BLaER1 treated with 17β-estradiol and CSF1 and Interleukin-3, amounts not matched to agents 10 nM and 100 nM (cell line): ENCODE data around the gene SHC2.

ENCODE experiments used
- H3K27ac ChIP-seq, 11 experiments: shearing (Covaris generic); formaldehyde crosslinking; 2 replicates each; pipeline ENCODE4 v1.8.1; 2022
- H3K27me3 ChIP-seq, 11 experiments: shearing (Covaris generic); formaldehyde crosslinking; 2 replicates each; pipeline ENCODE4 v1.8.1; 2022
- H3K36me3 ChIP-seq, 11 experiments: shearing (Covaris generic); formaldehyde crosslinking; 2 replicates each; pipeline ENCODE4 v1.8.1; 2022
- H3K4me1 ChIP-seq, 10 experiments: shearing (Covaris generic); formaldehyde crosslinking; 2 replicates each; pipeline ENCODE4 v1.8.1; 2022
- H3K4me2 ChIP-seq, 11 experiments: shearing (Covaris generic); formaldehyde crosslinking; 2 replicates each; pipeline ENCODE4 v1.8.1; 2022
- H3K4me3 ChIP-seq, 10 experiments: shearing (Covaris generic); formaldehyde crosslinking; 2 replicates each; pipeline ENCODE4 v1.8.1; 2022
- H3K9ac ChIP-seq, 11 experiments: shearing (Covaris generic); formaldehyde crosslinking; 2 replicates each; pipeline ENCODE4 v1.8.1; 2022
- H3K9me3 ChIP-seq, 11 experiments: shearing (Covaris generic); formaldehyde crosslinking; replicated peaks in 1 of 11; 2 replicates each; pipeline ENCODE4 v1.8.1; 2022
- H4K20me1 ChIP-seq, 11 experiments: shearing (Covaris generic); formaldehyde crosslinking; 2 replicates each; pipeline ENCODE4 v1.8.1; 2022
- Cebpa-rat ChIP-seq, 11 experiments: shearing (Covaris generic); IDR thresholded peaks; 2 replicates each; pipeline ENCODE4 v1.8.1; 2022

Gene SHC2

GRCh38 chr19:403221-404027 is 57.4 kb downstream of the SHC2 start:
- Histone ChIP-seq H3K27ac (no peak overlapping the region), H3K4me1 (peaks cover 6 to 33% (median 27%) of the 10 kb centered on the region in 10 experiments; a peak in 18 of 20 replicates), H3K4me3 (no peak overlapping the region), H3K36me3 (no peaks in the 10 kb centered on the region), H3K9ac (no peak overlapping the region), H3K27me3 (peaks cover 0 to 26% (median 0%) of the 10 kb centered on the region in 11 experiments; a peak in 7 of 22 replicates), H3K4me2 (no peak overlapping the region), H4K20me1 (peaks cover 0 to 20% (median 0%) of the 10 kb centered on the region in 11 experiments; a peak in 4 of 22 replicates), H3K9me3 (peaks cover 5 to 18% (median 11%) of the 10 kb centered on the region in 11 experiments; a peak in 17 of 22 replicates)
- TF ChIP-seq Cebpa-rat (IDR thresholded peaks at IDR 0.05): no peak

DNA sequence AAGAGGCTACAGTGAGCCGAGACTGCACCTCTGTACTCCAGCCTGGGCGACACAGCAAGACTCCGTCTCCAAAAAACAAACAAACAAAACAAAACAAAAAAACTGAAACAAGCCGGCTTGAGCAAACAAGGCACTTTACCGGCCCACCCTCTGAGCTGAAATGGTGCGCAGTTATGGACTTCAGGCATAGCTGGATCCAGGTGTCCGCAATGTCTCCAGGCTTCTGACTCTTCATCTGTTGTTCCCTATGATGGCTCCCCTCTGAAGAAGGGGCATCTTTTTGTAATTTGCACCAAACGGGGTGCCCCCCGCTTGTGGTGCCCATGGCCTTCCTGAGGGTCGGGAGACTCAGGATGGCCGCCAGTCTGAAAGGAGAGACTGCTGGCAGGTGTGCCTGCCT is 58.0 kb downstream of the SHC2 start:
- Histone ChIP-seq H3K4me3 (no peak overlapping the region), H3K9me3 (peaks cover 10 to 24% (median 17%) of the 10 kb centered on the region in 11 experiments; a peak in 19 of 22 replicates), H3K36me3 (no peaks in the 10 kb centered on the region), H4K20me1 (peaks cover 0 to 15% (median 0%) of the 10 kb centered on the region in 11 experiments; a peak in 4 of 22 replicates), H3K27ac (no peak overlapping the region), H3K27me3 (peaks cover 0 to 20% (median 0%) of the 10 kb centered on the region in 11 experiments; a peak in 7 of 22 replicates), H3K4me2 (no peak overlapping the region), H3K4me1 (peaks cover 6 to 26% (median 20%) of the 10 kb centered on the region in 10 experiments; a peak in 18 of 20 replicates), H3K9ac (no peak overlapping the region)
- TF ChIP-seq Cebpa-rat (IDR thresholded peaks at IDR 0.05): no peak

- Histone ChIP-seq H3K27me3 (peaks cover 0 to 16% (median 0%) of the 10 kb centered on the region in 11 experiments; a peak in 6 of 22 replicates), H3K27ac (no peak overlapping the region), H4K20me1 (peaks cover 0 to 7% (median 0%) of the 10 kb centered on the region in 11 experiments; a peak in 3 of 22 replicates)
Measured at GRCh38 chr19:401866-402511, 58.8 kb downstream of the SHC2 start.

GRCh38 chr19:400976-401865 is 59.6 kb downstream of the SHC2 start:
- no peak for TF ChIP-seq Cebpa-rat (IDR thresholded peaks at IDR 0.05)
- Histone ChIP-seq H3K9ac (no peak overlapping the region), H3K4me2 (no peak overlapping the region), H3K4me1 (peaks cover 6 to 14% (median 13%) of the 10 kb centered on the region in 10 experiments; a peak in 18 of 20 replicates), H3K27me3 (peaks cover 0 to 12% (median 0%) of the 10 kb centered on the region in 11 experiments; a peak in 6 of 22 replicates), H3K9me3 (peaks cover 25 to 38% (median 32%) of the 10 kb centered on the region in 11 experiments), H3K36me3 (no peaks in the 10 kb centered on the region), H4K20me1 (peaks cover 0 to 3% (median 0%) of the 10 kb centered on the region in 11 experiments; a peak in 3 of 22 replicates), H3K27ac (no peak overlapping the region), H3K4me3 (no peak overlapping the region)

More at GRCh38 chr19:401866-402511, 58.8 kb downstream of the SHC2 start:
- peaks cover 18 to 32% (median 25%) of the 10 kb centered on the region in 11 experiments for H3K9me3 ChIP-seq
- no peak overlapping the region for H3K9ac ChIP-seq
- no peak overlapping the region for H3K4me3 ChIP-seq
- no peak for TF ChIP-seq Cebpa-rat (IDR thresholded peaks at IDR 0.05)
- no peaks in the 10 kb centered on the region for H3K36me3 ChIP-seq
- peaks cover 6 to 18% (median 16%) of the 10 kb centered on the region in 10 experiments; a peak in 18 of 20 replicates for H3K4me1 ChIP-seq
- no peak overlapping the region for H3K4me2 ChIP-seq

GRCh38 chr19:399370-399769 is 61.5 kb downstream of the SHC2 start:
- peaks cover 42 to 55% (median 49%) of the 10 kb centered on the region in 11 experiments for H3K9me3 ChIP-seq
- no peaks in the 10 kb centered on the region for H3K4me1 ChIP-seq
- TF ChIP-seq Cebpa-rat (IDR thresholded peaks at IDR 0.05): no peak
- no peaks in the 10 kb centered on the region for H3K27me3 ChIP-seq
- H3K36me3 ChIP-seq: no peaks in the 10 kb centered on the region
- no peaks in the 10 kb centered on the region for H4K20me1 ChIP-seq
- H3K4me2 ChIP-seq: no peak overlapping the region
- H3K4me3 ChIP-seq: no peak overlapping the region
- H3K27ac ChIP-seq: no peak overlapping the region
- no peak overlapping the region for H3K9ac ChIP-seq

- H3K27ac ChIP-seq: no peak overlapping the region
- H3K36me3 ChIP-seq: no peaks in the 10 kb centered on the region
- peaks cover 48 to 62% (median 56%) of the 10 kb centered on the region in 11 experiments for H3K9me3 ChIP-seq
- no peak overlapping the region for H3K4me2 ChIP-seq
- H4K20me1 ChIP-seq: no peaks in the 10 kb centered on the region
- no peak overlapping the region for H3K9ac ChIP-seq
- no peak overlapping the region for H3K4me3 ChIP-seq
- no peaks in the 10 kb centered on the region for H3K27me3 ChIP-seq
- no peak for TF ChIP-seq Cebpa-rat (IDR thresholded peaks at IDR 0.05)
- no peaks in the 10 kb centered on the region for H3K4me1 ChIP-seq
Measured at GRCh38 chr19:398719-399118, 62.1 kb downstream of the SHC2 start.

- Histone ChIP-seq H3K9ac (no peak overlapping the region), H3K27ac (no peak overlapping the region), H3K27me3 (no peaks in the 10 kb centered on the region), H4K20me1 (no peaks in the 10 kb centered on the region), H3K4me3 (no peak overlapping the region), H3K4me1 (peaks cover 0 to under 1% (median 0%) of the 10 kb centered on the region in 10 experiments; a peak in 3 of 20 replicates), H3K36me3 (no peaks in the 10 kb centered on the region), H3K4me2 (no peak overlapping the region), H3K9me3 (peaks cover 54 to 68% (median 62%) of the 10 kb centered on the region in 11 experiments)
- no peak for TF ChIP-seq Cebpa-rat (IDR thresholded peaks at IDR 0.05)
Measured at GRCh38 chr19:397941-398706, 62.7 kb downstream of the SHC2 start.

GRCh38 chr19:397321-397720 is 63.5 kb downstream of the SHC2 start:
- Histone ChIP-seq H3K4me3 (no peak overlapping the region), H3K4me2 (no peak overlapping the region), H3K9ac (no peak overlapping the region), H3K27ac (no peak overlapping the region), H4K20me1 (no peaks in the 10 kb centered on the region), H3K4me1 (peaks cover 0 to 8% (median 0%) of the 10 kb centered on the region in 10 experiments; a peak in 7 of 20 replicates), H3K36me3 (no peaks in the 10 kb centered on the region), H3K9me3 (peaks cover 62 to 76% (median 70%) of the 10 kb centered on the region in 11 experiments), H3K27me3 (no peaks in the 10 kb centered on the region)
- no peak for TF ChIP-seq Cebpa-rat (IDR thresholded peaks at IDR 0.05)
